Right lobe of liver (tissue), 4 donors: ENCODE measurements around the gene APC2.

ENCODE experiments used
- CTCF ChIP-seq, 4 donors: fragments of 200-600 bp in 3 of 4; fragments of 450-650 bp in 1 of 4; IDR thresholded peaks; one replicate each; pipeline versions ENCODE4 v1.5.1 to v1.8.0; 2016 to 2022; ENCODE audit warnings: antibody characterized with exemption in 4 of 4, mild to moderate bottlenecking in 2 of 4
- POLR2A ChIP-seq: fragments of 450-650 bp; IDR thresholded peaks from one replicate; pipeline ENCODE4 v1.6.1; 2017; ENCODE audit warnings: antibody characterized with exemption, mild to moderate bottlenecking
- donor health status: DM: no; HTN: no; CAD: no.
- donor health status: DM: no; HTN: no; CAD: no.
- donor health status: DM: no; HTN: yes; CAD: no.

- no peak for TF ChIP-seq POLR2A
- TF ChIP-seq CTCF (IDR thresholded peaks at IDR 0.05): no peak
Measured at GRCh38 chr19:1421958-1422305, 28.0 kb upstream of the APC2 start.
